GM12878 (cell line): ENCODE data around the gene FSTL4. TPM values are rescaled to one million over a fixed set of nuclear protein-coding genes. Genes with fewer than 3 reads are reported as not detected.

Experiments
- ATAC-seq: fragments of 200-7000 bp; cut with Tn5 transposase; 3 replicates; pipeline ENCODE4 v1.9.1; 2020; ENCODE audit warnings: mild to moderate bottlenecking, moderate library complexity
- BruUV-seq: library from RNA; stranded (reverse); fragments of 400-500 nt; replicated peaks from 2 replicates; lab custom pipeline; 2021; lab: Mats Ljungman, UMichigan
- CTCF ChIA-PET: fragments of 300-600 bp; sonication (Branson Sonifier 250); formaldehyde crosslinking; extraction: SDS; loops from one replicate; lab custom pipeline; 2021; ENCODE audit warnings: inconsistent platforms; lab: Yijun Ruan, JAX
- POLR2A ChIA-PET: fragments of 350-600 bp; formaldehyde crosslinking; extraction: SDS; loops from one replicate; lab custom pipeline; 2021; ENCODE audit warnings: inconsistent platforms; lab: Charles Lee
- RAD21 ChIA-PET: fragments of 300-600 bp; sonication (Branson Sonifier 250); formaldehyde crosslinking; loops from one replicate; lab custom pipeline; 2023; ENCODE audit warnings: antibody characterized with exemption; ENCODE audit not compliant: unreplicated experiment; lab: Charles Lee
- SMC1A ChIA-PET: fragments of 300-600 bp; sonication (Branson Sonifier 250); formaldehyde crosslinking; loops from one replicate; lab custom pipeline; 2023; ENCODE audit not compliant: unreplicated experiment, uncharacterized antibody; lab: Charles Lee
- DNase-seq: peaks from one replicate; pipeline ENCODE4 v3.0.0-alpha.2; 2011; ENCODE audit warnings: low read depth, low spot score
- FAIRE-seq: peaks from 3 replicates; lab custom pipeline; 2011; peaks lifted over from hg19 to GRCh38; lab: Jason Lieb, UNC
- H2AFZ ChIP-seq: 2 replicates; pipeline ENCODE4 v1.6.0; 2011; ENCODE audit warnings: low read depth, low read length, control low read depth; ENCODE audit not compliant: control insufficient read depth
- H3K27ac ChIP-seq: 2 replicates; pipeline ENCODE4 v1.5.1; 2011; ENCODE audit warnings: control low read depth; ENCODE audit not compliant: control insufficient read depth, insufficient read depth
- H3K27me3 ChIP-seq, 2 experiments: replicated peaks in 1 of 2; 2 replicates each; pipeline versions ENCODE4 v1.6.0 to v1.6.1; 2011; ENCODE audit warnings: low read length in 1 of 2; ENCODE audit not compliant: control insufficient read depth in 2 of 2, insufficient read depth in 2 of 2
- H3K36me3 ChIP-seq, 2 experiments: 2 replicates each; pipeline ENCODE4 v1.5.1; 2011; ENCODE audit warnings: low read length in 1 of 2; ENCODE audit not compliant: control insufficient read depth in 2 of 2, insufficient read depth in 2 of 2
- H3K4me1 ChIP-seq: 2 replicates; pipeline ENCODE4 v1.6.1; 2011; ENCODE audit warnings: mild to moderate bottlenecking, low read length, moderate library complexity, mixed read lengths; ENCODE audit not compliant: control insufficient read depth, insufficient read depth
- H3K4me2 ChIP-seq: 2 replicates; pipeline ENCODE4 v1.6.0; 2011; ENCODE audit warnings: control low read depth; ENCODE audit not compliant: control insufficient read depth, insufficient read depth
- H3K4me3 ChIP-seq: fragments of 200-600 bp; sonication (generic); 2 replicates; pipeline ENCODE4 v1.5.1; 2016
- H3K79me2 ChIP-seq: 2 replicates; pipeline ENCODE4 v1.6.0; 2011; ENCODE audit warnings: low read length; ENCODE audit not compliant: control insufficient read depth, insufficient read depth
- H3K9ac ChIP-seq: 2 replicates; pipeline ENCODE4 v1.8.0; 2011; ENCODE audit warnings: low read length, control low read depth, mixed read lengths; ENCODE audit not compliant: control insufficient read depth, insufficient read depth
- H3K9me3 ChIP-seq: replicated peaks from 3 replicates; pipeline ENCODE4 v1.5.1; 2011; ENCODE audit warnings: mild to moderate bottlenecking, low read length; ENCODE audit not compliant: control insufficient read depth, insufficient read depth
- H4K20me1 ChIP-seq: 2 replicates; pipeline ENCODE4 v1.6.0; 2011; ENCODE audit not compliant: control insufficient read depth, insufficient read depth
- CHD1 ChIP-seq: IDR thresholded peaks from 2 replicates; pipeline ENCODE4 v1.6.1; 2012; ENCODE audit warnings: low read depth, low read length, improper control_type of control experiment
- EP300 ChIP-seq, 2 experiments: fragments of 150-350 bp in 1 of 2; IDR thresholded peaks; 2 replicates each; pipeline ENCODE4 v1.6.1; 2011 to 2012; ENCODE audit warnings: low read depth in 2 of 2, low read length in 2 of 2, borderline replicate concordance in 1 of 2, improper control_type of control experiment in 1 of 2, inconsistent platforms in 1 of 2; ENCODE audit not compliant: control insufficient read depth in 1 of 2
- FOXK2 ChIP-seq: fragments of 450-650 bp; IDR thresholded peaks from 2 replicates; pipeline ENCODE4 v1.6.1; 2017; ENCODE audit warnings: mild to moderate bottlenecking, moderate library complexity
- LARP7 ChIP-seq: fragments of 450-650 bp; IDR thresholded peaks from 2 replicates; pipeline ENCODE4 v1.6.1; 2017; ENCODE audit warnings: mild to moderate bottlenecking
- MTA2 ChIP-seq: fragments of 450-650 bp; IDR thresholded peaks from 2 replicates; pipeline ENCODE4 v1.6.1; 2016; ENCODE audit warnings: low read depth, mild to moderate bottlenecking, moderate library complexity
- NR2C1 ChIP-seq: fragments of 450-650 bp; IDR thresholded peaks from 2 replicates; pipeline ENCODE4 v1.6.1; 2017; ENCODE audit warnings: antibody characterized with exemption, mild to moderate bottlenecking, moderate library complexity
- NR2C2 ChIP-seq: IDR thresholded peaks from 2 replicates; pipeline ENCODE4 v1.6.1; 2011; ENCODE audit warnings: borderline replicate concordance, low read depth; ENCODE audit not compliant: control insufficient read depth, insufficient read length
- NRF1 ChIP-seq: conservative IDR thresholded peaks from 2 replicates; pipeline ENCODE4 v1.6.1; 2011; ENCODE audit warnings: mild to moderate bottlenecking, low read depth, low read length, improper control_type of control experiment
- RAD21 ChIP-seq: IDR thresholded peaks from 2 replicates; pipeline ENCODE4 v1.6.1; 2011; ENCODE audit warnings: mild to moderate bottlenecking, low read depth, low read length, moderate library complexity; ENCODE audit not compliant: insufficient read depth
- SIX5 ChIP-seq: IDR thresholded peaks from 2 replicates; pipeline ENCODE4 v1.6.1; 2011; ENCODE audit warnings: mild to moderate bottlenecking, low read depth, low read length, moderate library complexity; ENCODE audit not compliant: severe bottlenecking
- STAT1 ChIP-seq: fragments of 450-650 bp; conservative IDR thresholded peaks from 2 replicates; pipeline ENCODE4 v1.6.1; 2014; ENCODE audit warnings: antibody characterized with exemption, mild to moderate bottlenecking
- TCF12 ChIP-seq: IDR thresholded peaks from 2 replicates; pipeline ENCODE4 v1.6.1; 2011; ENCODE audit warnings: low read depth, mild to moderate bottlenecking, low read length
- ZNF24 ChIP-seq: fragments of 450-650 bp; IDR thresholded peaks from 2 replicates; pipeline ENCODE4 v1.6.1; 2017; ENCODE audit warnings: antibody characterized with exemption, mild to moderate bottlenecking
- WGBS: methylation state at CpG from one replicate; pipeline ENCODE4 v1.1.6; 2016; ENCODE audit warnings: low lambda C conversion rate; ENCODE audit not compliant: insufficient replicate concordance, insufficient coverage; ENCODE audit errors: missing lambda C conversion rate; 5-methylcytosine and 5-hydroxymethylcytosine counted together
- in situ Hi-C: fragments of 300-500 bp; cut with MboI; formaldehyde crosslinking; loops from 9 replicates; pipeline ENCODE4 v1.14.3; 2018; ENCODE audit warnings: mixed read lengths
- intact Hi-C: fragments of 100-400 bp; cut with micrococcal nuclease; formaldehyde crosslinking; loops from one replicate; pipeline ENCODE4 v1.14.2; 2022; ENCODE audit not compliant: unreplicated experiment
- polyA plus RNA-seq, 11 experiments: library from polyadenylated mRNA; depleted of rRNA in 4 of 11; unstranded in 6 of 11; stranded (reverse) in 5 of 11; fragments of >200 nt; fragmentation: Nextera tagmentation in 4 of 11; fragmentation: Illumina TruSeq in 1 of 11; extraction: Ambion mirVana in 4 of 11; extraction: Trizol in 1 of 11; gene quantifications; 1 replicate in 1 of 11; 2 replicates in 10 of 11; pipeline versions ENCODE4 v1.2.1 to v1.2.3, GENCODE V29; 2011 to 2016; ENCODE audit warnings: inconsistent platforms in 2 of 11, missing spikeins in 2 of 11, low read depth in 1 of 11
- total RNA-seq, 4 experiments: library from RNA; depleted of rRNA in 3 of 4; stranded (reverse); fragments of >200 nt in 3 of 4; fragmentation: Illumina TruSeq in 1 of 4; extraction: Trizol in 1 of 4; gene quantifications; 2 replicates each; pipeline versions ENCODE4 v1.2.1 to v1.2.3, GENCODE V29; 2013 to 2021
- TF ChIP-seq, protein P1 (sequence below): fragments of 150-350 bp; IDR thresholded peaks from 2 replicates; pipeline ENCODE4 v1.6.1; 2016; ENCODE audit warnings: low read depth, low read length
- TF ChIP-seq, protein P2 (sequence below): IDR thresholded peaks from 2 replicates; pipeline ENCODE4 v1.6.1; 2011; ENCODE audit warnings: borderline replicate concordance, low read depth, mild to moderate bottlenecking, moderate library complexity, low read length; ENCODE audit not compliant: insufficient read depth, poor library complexity, severe bottlenecking

Gene FSTL4
- total and polyA plus RNA-seq, 10 of the 15 experiments (the other 5 are each of a cell fraction or from before 2014, with no cell fraction given), result 0.01 to 0.79 (median 0.21) TPM; not detected in 6

DNA sequence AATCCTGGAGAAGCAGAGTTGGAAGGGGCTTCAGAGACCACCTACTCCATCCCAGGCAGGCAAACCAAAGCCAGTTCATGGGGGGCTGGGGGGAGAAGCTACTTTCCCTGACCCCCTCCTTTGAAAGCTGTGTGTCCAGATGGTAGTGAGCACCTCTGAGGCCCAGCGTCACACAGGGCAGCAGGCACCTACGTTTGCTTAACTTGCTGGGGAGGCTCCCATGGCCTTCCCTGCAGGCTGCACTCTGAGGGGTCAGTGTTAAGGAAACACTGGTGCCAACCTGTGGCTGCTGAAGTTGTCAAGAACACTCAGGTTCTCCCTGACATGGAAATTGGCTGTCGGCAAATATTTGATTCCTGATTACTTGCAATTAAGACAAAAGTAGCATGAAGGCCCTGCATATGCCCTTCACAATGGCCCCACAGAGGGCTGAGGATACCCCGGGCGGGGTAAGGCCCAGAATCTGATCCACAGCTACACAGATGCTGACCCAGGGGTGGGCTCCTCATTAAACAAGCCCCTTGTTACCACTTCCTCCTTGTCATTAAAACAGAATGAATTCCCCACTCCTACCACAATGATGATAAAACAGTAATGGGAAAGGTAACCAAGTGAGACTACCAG is 208.5 kb downstream of the FSTL4 start (continued):
- TF ChIP-seq ZNF24, result no peak
- TF ChIP-seq, all 136 proteins: peak for 0

DNA sequence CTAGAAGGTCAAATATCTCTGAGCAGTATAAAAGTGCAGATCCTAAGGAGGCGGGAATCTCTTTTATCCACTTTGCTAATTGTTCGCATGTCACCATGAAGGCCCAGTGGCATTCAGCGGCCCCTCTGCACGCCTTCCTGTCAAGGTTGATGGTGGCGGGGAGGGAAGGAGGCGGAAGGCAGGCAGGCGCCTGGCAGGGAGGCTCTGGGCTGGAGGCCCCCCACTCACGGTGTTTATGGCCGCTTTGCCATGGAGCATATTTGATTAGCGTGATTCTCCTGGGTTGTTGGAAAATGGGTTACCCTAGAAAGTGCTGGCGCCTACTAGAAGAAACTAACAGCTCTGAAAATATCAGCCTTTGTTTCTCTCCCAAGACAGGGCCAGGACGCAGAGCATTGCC is 209.6 kb downstream of the FSTL4 start:
- in situ Hi-C loops, result no loop called here
- ATAC-seq, result no peak
- no peak for FAIRE-seq

More for the DNA sequence above, 209.6 kb downstream of the FSTL4 start:
- SMC1A ChIA-PET, result no interaction called here
- WGBS, result 46% methylated on average over 12 of the region's 12 CpGs
- no TSS peak for BruUV-seq
- Histone ChIP-seq H4K20me1 (no peaks in the 10 kb centered on the region), H3K27ac (no peak overlapping the region), H3K4me1 (peaks cover 17% of the 10 kb centered on the region), H3K9me3 (no peaks in the 10 kb centered on the region), H3K4me3 (no peak overlapping the region), H3K9ac (no peak overlapping the region), H3K79me2 (no peaks in the 10 kb centered on the region), H2AFZ (no peak overlapping the region), H3K4me2 (no peak overlapping the region), H3K36me3 (no peaks in the 10 kb centered on the region), H3K27me3 (no peaks in the 10 kb centered on the region)
- intact Hi-C loops, result no loop called here
- CTCF ChIA-PET, result interaction anchor here (0.6 kb wide), 1 partner anchor 19 kb away, joined by 3 read pairs; no protein-coding TSS in a partner anchor
- RAD21 ChIA-PET, result no interaction called here
- no peak for DNase-seq
- TF ChIP-seq MTA2 (no peak), TCF12 (no peak), SIX5 (no peak), NR2C1 (no peak), NRF1 (no peak), CHD1 (no peak), RAD21 (no peak), FOXK2 (no peak), EP300 (IDR thresholded peaks at IDR 0.05; ENCODE audit: borderline replicate concordance in 1 of 2, control insufficient read depth in 1 of 2, low read depth in 2 of 2, low read length in 2 of 2) (no peak), STAT1 (no peak), LARP7 (no peak), NR2C2 (no peak)
- TF ChIP-seq, protein P1, sequence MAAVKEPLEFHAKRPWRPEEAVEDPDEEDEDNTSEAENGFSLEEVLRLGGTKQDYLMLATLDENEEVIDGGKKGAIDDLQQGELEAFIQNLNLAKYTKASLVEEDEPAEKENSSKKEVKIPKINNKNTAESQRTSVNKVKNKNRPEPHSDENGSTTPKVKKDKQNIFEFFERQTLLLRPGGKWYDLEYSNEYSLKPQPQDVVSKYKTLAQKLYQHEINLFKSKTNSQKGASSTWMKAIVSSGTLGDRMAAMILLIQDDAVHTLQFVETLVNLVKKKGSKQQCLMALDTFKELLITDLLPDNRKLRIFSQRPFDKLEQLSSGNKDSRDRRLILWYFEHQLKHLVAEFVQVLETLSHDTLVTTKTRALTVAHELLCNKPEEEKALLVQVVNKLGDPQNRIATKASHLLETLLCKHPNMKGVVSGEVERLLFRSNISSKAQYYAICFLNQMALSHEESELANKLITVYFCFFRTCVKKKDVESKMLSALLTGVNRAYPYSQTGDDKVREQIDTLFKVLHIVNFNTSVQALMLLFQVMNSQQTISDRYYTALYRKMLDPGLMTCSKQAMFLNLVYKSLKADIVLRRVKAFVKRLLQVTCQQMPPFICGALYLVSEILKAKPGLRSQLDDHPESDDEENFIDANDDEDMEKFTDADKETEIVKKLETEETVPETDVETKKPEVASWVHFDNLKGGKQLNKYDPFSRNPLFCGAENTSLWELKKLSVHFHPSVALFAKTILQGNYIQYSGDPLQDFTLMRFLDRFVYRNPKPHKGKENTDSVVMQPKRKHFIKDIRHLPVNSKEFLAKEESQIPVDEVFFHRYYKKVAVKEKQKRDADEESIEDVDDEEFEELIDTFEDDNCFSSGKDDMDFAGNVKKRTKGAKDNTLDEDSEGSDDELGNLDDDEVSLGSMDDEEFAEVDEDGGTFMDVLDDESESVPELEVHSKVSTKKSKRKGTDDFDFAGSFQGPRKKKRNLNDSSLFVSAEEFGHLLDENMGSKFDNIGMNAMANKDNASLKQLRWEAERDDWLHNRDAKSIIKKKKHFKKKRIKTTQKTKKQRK, result no peak
- TF ChIP-seq, protein P2, sequence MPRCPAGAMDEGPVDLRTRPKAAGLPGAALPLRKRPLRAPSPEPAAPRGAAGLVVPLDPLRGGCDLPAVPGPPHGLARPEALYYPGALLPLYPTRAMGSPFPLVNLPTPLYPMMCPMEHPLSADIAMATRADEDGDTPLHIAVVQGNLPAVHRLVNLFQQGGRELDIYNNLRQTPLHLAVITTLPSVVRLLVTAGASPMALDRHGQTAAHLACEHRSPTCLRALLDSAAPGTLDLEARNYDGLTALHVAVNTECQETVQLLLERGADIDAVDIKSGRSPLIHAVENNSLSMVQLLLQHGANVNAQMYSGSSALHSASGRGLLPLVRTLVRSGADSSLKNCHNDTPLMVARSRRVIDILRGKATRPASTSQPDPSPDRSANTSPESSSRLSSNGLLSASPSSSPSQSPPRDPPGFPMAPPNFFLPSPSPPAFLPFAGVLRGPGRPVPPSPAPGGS, result no peak
- POLR2A ChIA-PET, result no interaction called here
